Endothelial cell of umbilical vein (primary cell): ENCODE results near the gene KLHL35. TPM values are rescaled to one million over a fixed set of nuclear protein-coding genes. Genes with fewer than 3 reads are reported as not detected.
"Not testable (repeated sequence)": the region's sequence is repeated elsewhere in the genome, so short reads cannot be mapped to it uniquely, and the experiment has no call there.

Source experiments
- BruUV-seq: library from RNA; stranded (reverse); fragments of 400-500 nt; replicated peaks from 2 replicates; lab custom pipeline; 2021; lab: Mats Ljungman, UMichigan
- CTCF ChIA-PET: fragments of 300-600, 350-600 bp; sonication (Branson Sonifier 250); formaldehyde crosslinking; loops from one replicate; lab custom pipeline; 2021; ENCODE audit warnings: antibody characterized with exemption, inconsistent platforms; lab: Charles Lee
- POLR2A ChIA-PET: fragments of 300-600, 350-600 bp; sonication (Branson Sonifier 250); formaldehyde crosslinking; loops from one replicate; lab custom pipeline; 2021; ENCODE audit warnings: antibody characterized with exemption, inconsistent platforms; lab: Charles Lee
- DNase-seq: peaks from one replicate; pipeline ENCODE4 v3.0.0-alpha.2; 2011; ENCODE audit warnings: low read depth, low spot score
- FAIRE-seq: peaks from 2 replicates; lab custom pipeline; 2011; peaks lifted over from hg19 to GRCh38; lab: Jason Lieb, UNC
- H2AFZ ChIP-seq: 2 replicates; pipeline ENCODE4 v1.6.0; 2012; ENCODE audit warnings: low read depth, low read length, control low read depth, inconsistent platforms
- H3K27ac ChIP-seq: 2 replicates; pipeline ENCODE4 v1.5.1; 2011; ENCODE audit warnings: low read depth, mild to moderate bottlenecking, control low read depth, low read length, moderate library complexity; ENCODE audit not compliant: insufficient read depth
- H3K27me3 ChIP-seq, 2 experiments: 2 replicates each; pipeline versions ENCODE4 v1.6.0 to v1.6.1; 2011; ENCODE audit warnings: low read length in 2 of 2, mixed read lengths in 1 of 2; ENCODE audit not compliant: control insufficient read depth in 2 of 2, insufficient read depth in 2 of 2
- H3K36me3 ChIP-seq, 2 experiments: 2 replicates in 1 of 2; 3 replicates in 1 of 2; pipeline ENCODE4 v1.5.1; 2011; ENCODE audit warnings: low read length in 2 of 2, mild to moderate bottlenecking in 1 of 2, moderate library complexity in 1 of 2; ENCODE audit not compliant: control insufficient read depth in 2 of 2, insufficient read depth in 2 of 2; ENCODE audit errors: extremely low read depth in 1 of 2
- H3K4me1 ChIP-seq: 3 replicates; pipeline ENCODE4 v1.5.1; 2011; ENCODE audit warnings: mild to moderate bottlenecking, low read length; ENCODE audit not compliant: control insufficient read depth, insufficient read depth; ENCODE audit errors: extremely low read depth
- H3K4me2 ChIP-seq: 2 replicates; pipeline ENCODE4 v1.6.1; 2011; ENCODE audit warnings: low read length, control low read depth, mixed read lengths; ENCODE audit not compliant: insufficient read depth
- H3K4me3 ChIP-seq, 3 experiments: fragments of 200-600 bp in 1 of 3; sonication (generic), shearing (Covaris generic) in 1 of 3; replicated peaks in 1 of 3; 2 replicates each; pipeline ENCODE4 v1.5.1; 2011 to 2016; ENCODE audit warnings: control low read depth in 3 of 3, low read length in 3 of 3, mild to moderate bottlenecking in 2 of 3, inconsistent platforms in 1 of 3, low read depth in 1 of 3, moderate library complexity in 1 of 3; ENCODE audit not compliant: insufficient read depth in 1 of 3
- H3K79me2 ChIP-seq: 2 replicates; pipeline ENCODE4 v1.6.0; 2012; ENCODE audit warnings: low read length, inconsistent platforms; ENCODE audit not compliant: control insufficient read depth, insufficient read depth
- H3K9ac ChIP-seq: replicated peaks from 2 replicates; pipeline ENCODE3; 2011; ENCODE audit warnings: low read length, control low read depth; ENCODE audit not compliant: insufficient read depth; ENCODE audit errors: extremely low read depth
- H3K9me1 ChIP-seq: replicated peaks from 3 replicates; pipeline ENCODE4 v1.6.0; 2011; ENCODE audit warnings: mild to moderate bottlenecking, low read length; ENCODE audit not compliant: control insufficient read depth, insufficient read depth; ENCODE audit errors: extremely low read depth
- H3K9me3 ChIP-seq: replicated peaks from 2 replicates; pipeline ENCODE4 v1.5.1; 2012; ENCODE audit warnings: low read length, inconsistent platforms; ENCODE audit not compliant: control insufficient read depth, insufficient read depth
- H4K20me1 ChIP-seq: replicated peaks from 2 replicates; pipeline ENCODE3; 2011; ENCODE audit warnings: mild to moderate bottlenecking, low read length; ENCODE audit not compliant: control insufficient read depth, insufficient read depth; ENCODE audit errors: extremely low read depth
- FOS ChIP-seq: IDR thresholded peaks from 2 replicates; pipeline ENCODE4 v1.6.1; 2011; ENCODE audit warnings: mild to moderate bottlenecking, low read length, moderate library complexity, borderline replicate concordance; ENCODE audit not compliant: insufficient read depth
- dilution Hi-C: fragments of 300-500 bp; cut with MboI; formaldehyde crosslinking; loops from one replicate; pipeline ENCODE4 v1.15.0; 2019; ENCODE audit warnings: low sequenced_read_pairs; ENCODE audit not compliant: extremely low pct_ligation_motif_present
- intact Hi-C: fragments of 100-400 bp; cut with micrococcal nuclease; formaldehyde crosslinking; loops from one replicate; pipeline ENCODE4 v1.10.0; 2022
- polyA plus RNA-seq, 4 experiments: library from polyadenylated mRNA; depleted of rRNA in 3 of 4; stranded (reverse) in 3 of 4; unstranded in 1 of 4; fragments of >200 nt; gene quantifications; 2 replicates each; pipeline versions ENCODE4 v1.2.1 to v1.2.3, GENCODE V29; 2011 to 2012; ENCODE audit warnings: missing spikeins in 1 of 4
- total RNA-seq: library from RNA; stranded (reverse); gene quantifications from 2 replicates; pipeline ENCODE4 v1.2.3, GENCODE V29; 2021
- TF ChIP-seq, protein P1 (sequence below): IDR thresholded peaks from 2 replicates; pipeline ENCODE4 v1.6.1; 2011; ENCODE audit not compliant: insufficient read depth, insufficient read length

KLHL35 gene
- total and polyA plus RNA-seq, 2 donors (not counting 3 experiments of a cell fraction or from before 2014, with no cell fraction given) = 0.97 to 2.3 TPM

GRCh38 chr11:75380716-75381420 is 52.1 kb downstream of the KLHL35 start:
- peaks cover under 1% of the 10 kb centered on the region for H3K4me1 ChIP-seq
- FAIRE-seq = no peak
- H4K20me1 ChIP-seq = no peaks in the 10 kb centered on the region
- H3K9me3 ChIP-seq = no peaks in the 10 kb centered on the region
- no peak overlapping the region for H3K4me3 ChIP-seq
- no peaks in the 10 kb centered on the region for H3K79me2 ChIP-seq
- no peak for DNase-seq
- H3K9me1 ChIP-seq = no peaks in the 10 kb centered on the region
- TF ChIP-seq, protein P1, sequence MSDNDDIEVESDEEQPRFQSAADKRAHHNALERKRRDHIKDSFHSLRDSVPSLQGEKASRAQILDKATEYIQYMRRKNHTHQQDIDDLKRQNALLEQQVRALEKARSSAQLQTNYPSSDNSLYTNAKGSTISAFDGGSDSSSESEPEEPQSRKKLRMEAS = no peak
- CTCF ChIA-PET = interaction anchor here (0.7 to 10.6 kb wide), 7 partner anchors 9 to 106 kb away, joined by 3 to 166 read pairs (median 14); no protein-coding TSS in a partner anchor
- no peak overlapping the region for H3K27ac ChIP-seq
- no peaks in the 10 kb centered on the region for H3K36me3 ChIP-seq
- BruUV-seq = no TSS peak
- no peak overlapping the region for H3K9ac ChIP-seq
- H2AFZ ChIP-seq = no peak overlapping the region
- POLR2A ChIA-PET = no interaction called here
- no peak overlapping the region for H3K4me2 ChIP-seq
- no peaks in the 10 kb centered on the region for H3K27me3 ChIP-seq
- intact Hi-C loops = no loop called here
- dilution Hi-C loops = no loop called here

- dilution Hi-C loops = no loop called here
- intact Hi-C loops = no loop called here
These were observed 52.8 kb downstream of the KLHL35 start for GRCh38 chr11:75380245-75380644.

DNA sequence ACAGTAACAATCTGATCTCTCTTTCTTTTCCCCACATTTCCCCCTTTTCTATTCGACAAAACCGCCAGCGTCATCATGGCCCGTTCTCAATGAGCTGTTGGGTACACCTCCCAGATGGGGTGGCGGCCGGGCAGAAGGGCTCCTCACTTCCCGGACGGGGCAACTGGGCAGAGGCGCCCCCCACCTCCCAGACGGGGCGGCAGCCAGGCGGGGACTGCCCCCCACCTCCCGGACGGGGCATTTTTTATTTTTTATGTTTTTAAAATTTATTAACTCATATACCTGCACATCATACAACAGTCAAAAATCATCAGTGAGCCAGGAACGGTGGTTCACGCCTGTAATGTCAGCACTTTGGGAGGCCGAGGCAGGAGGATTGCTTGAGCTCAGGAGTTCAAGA is 54.2 kb downstream of the KLHL35 start:
- FAIRE-seq, DNase-seq, dilution Hi-C loops, CTCF ChIA-PET, H3K79me2 ChIP-seq, H3K4me1 ChIP-seq, H3K27me3 ChIP-seq, H3K9me3 ChIP-seq, H3K9ac ChIP-seq, intact Hi-C loops, H3K36me3 ChIP-seq, POLR2A ChIA-PET, H3K4me2 ChIP-seq, BruUV-seq, H3K9me1 ChIP-seq, H3K4me3 ChIP-seq, H2AFZ ChIP-seq, H4K20me1 ChIP-seq, H3K27ac ChIP-seq: not testable (repeated sequence)

More at GRCh38 chr11:75380245-75380644, 52.8 kb downstream of the KLHL35 start:
- Histone ChIP-seq H3K36me3 (no peaks in the 10 kb centered on the region), H2AFZ (no peak overlapping the region), H3K79me2 (no peaks in the 10 kb centered on the region), H4K20me1 (no peaks in the 10 kb centered on the region), H3K4me2 (no peak overlapping the region), H3K4me3 (no peak overlapping the region), H3K9me3 (no peaks in the 10 kb centered on the region), H3K27ac (no peak overlapping the region), H3K4me1 (no peaks in the 10 kb centered on the region), H3K27me3 (no peaks in the 10 kb centered on the region), H3K9me1 (no peaks in the 10 kb centered on the region), H3K9ac (no peak overlapping the region)
- ChIA-PET CTCF (interaction anchor here (3.4 to 10.6 kb wide), 4 partner anchors 8 to 99 kb away, joined by 14 to 166 read pairs (median 48); no protein-coding TSS in a partner anchor), POLR2A (no interaction called here)
- DNase-seq (no peak), FAIRE-seq (no peak)
- TF ChIP-seq FOS = no peak
- BruUV-seq = no TSS peak
